22Rv1 (cell line): ENCODE data around the gene MXRA7.

ENCODE experiments used
- ZFX ChIP-seq: fragments of 450-650 bp; IDR thresholded peaks from 2 replicates; pipeline ENCODE4 v1.6.1; 2017; ENCODE audit warnings: antibody characterized with exemption, borderline replicate concordance
- TF ChIP-seq, protein P1 (sequence below): fragments of 450-650 bp; IDR thresholded peaks from 2 replicates; pipeline ENCODE4 v1.5.1; 2017; ENCODE audit warnings: mild to moderate bottlenecking

DNA sequence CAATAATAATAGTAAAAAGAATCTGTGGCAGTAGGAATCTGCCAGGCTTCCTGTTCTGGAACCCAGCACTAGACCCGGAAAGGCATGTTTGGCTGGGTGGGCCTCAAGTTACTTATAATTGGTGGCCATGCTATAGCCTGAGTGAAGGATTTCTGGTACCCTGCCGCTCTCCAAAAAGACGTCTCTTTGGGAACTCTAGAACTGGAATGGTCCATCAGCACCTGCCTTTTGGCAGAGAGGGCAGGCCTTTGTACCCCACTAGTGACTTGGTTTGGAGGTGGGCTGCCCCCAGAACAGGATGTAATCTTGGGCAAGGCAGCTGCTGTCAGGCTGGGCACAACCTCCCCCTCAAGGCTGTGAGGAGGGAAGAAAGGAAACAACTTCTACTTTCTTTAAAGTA lies 37.9 kb downstream of the MXRA7 start:
- TF ChIP-seq, protein P1, sequence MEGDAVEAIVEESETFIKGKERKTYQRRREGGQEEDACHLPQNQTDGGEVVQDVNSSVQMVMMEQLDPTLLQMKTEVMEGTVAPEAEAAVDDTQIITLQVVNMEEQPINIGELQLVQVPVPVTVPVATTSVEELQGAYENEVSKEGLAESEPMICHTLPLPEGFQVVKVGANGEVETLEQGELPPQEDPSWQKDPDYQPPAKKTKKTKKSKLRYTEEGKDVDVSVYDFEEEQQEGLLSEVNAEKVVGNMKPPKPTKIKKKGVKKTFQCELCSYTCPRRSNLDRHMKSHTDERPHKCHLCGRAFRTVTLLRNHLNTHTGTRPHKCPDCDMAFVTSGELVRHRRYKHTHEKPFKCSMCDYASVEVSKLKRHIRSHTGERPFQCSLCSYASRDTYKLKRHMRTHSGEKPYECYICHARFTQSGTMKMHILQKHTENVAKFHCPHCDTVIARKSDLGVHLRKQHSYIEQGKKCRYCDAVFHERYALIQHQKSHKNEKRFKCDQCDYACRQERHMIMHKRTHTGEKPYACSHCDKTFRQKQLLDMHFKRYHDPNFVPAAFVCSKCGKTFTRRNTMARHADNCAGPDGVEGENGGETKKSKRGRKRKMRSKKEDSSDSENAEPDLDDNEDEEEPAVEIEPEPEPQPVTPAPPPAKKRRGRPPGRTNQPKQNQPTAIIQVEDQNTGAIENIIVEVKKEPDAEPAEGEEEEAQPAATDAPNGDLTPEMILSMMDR = no peak
- TF ChIP-seq ZFX = no peak
